ENCODE measurements around the gene ZEB2. TPM values are rescaled to one million over a fixed set of nuclear protein-coding genes. Genes with fewer than 3 reads are reported as not detected.

The ZEB2 gene
- total RNA-seq, 1 experiment from 2014 or later = 28.2 TPM

- H3K36me3 Mint-ChIP-seq (ENCODE audit: insufficient read depth, unreplicated experiment) = no peaks in the 10 kb centered on the region
- no peak overlapping the region for H3K4me3 Mint-ChIP-seq (ENCODE audit: unreplicated experiment)
- ChIA-PET CTCF (interaction anchor here (0.5 kb wide), 1 partner anchor 122 kb away, joined by 4 read pairs; no protein-coding TSS in a partner anchor), POLR2A (interaction anchor here (1.1 kb wide), 1 partner anchor 30 kb away, joined by 3 read pairs; no protein-coding TSS in a partner anchor)
- intact Hi-C loops (cut with micrococcal nuclease) = no loop called here
- H3K27me3 Mint-ChIP-seq (ENCODE audit: insufficient read depth, unreplicated experiment) = no peaks in the 10 kb centered on the region
- no peaks in the 10 kb centered on the region for H3K9me3 Mint-ChIP-seq (ENCODE audit: unreplicated experiment)
- no peak overlapping the region for H3K27ac Mint-ChIP-seq (ENCODE audit: low read depth, unreplicated experiment)
- no peak for DNase-seq (ENCODE audit: unreplicated experiment)
- BruUV-seq (replicated peaks) = no TSS peak
- TF ChIP-seq CTCF (IDR thresholded peaks at IDR 0.05; ENCODE audit: unreplicated experiment) = no peak
- no peaks in the 10 kb centered on the region for H3K4me1 Mint-ChIP-seq (ENCODE audit: insufficient read depth, unreplicated experiment)
Observed at GRCh38 chr2:144383571-144384100, 136.3 kb downstream of the ZEB2 start.

GRCh38 chr2:144382849-144383248 is 137.1 kb downstream of the ZEB2 start:
- CTCF ChIA-PET = interaction anchor here (0.5 kb wide), 1 partner anchor 122 kb away, joined by 4 read pairs; no protein-coding TSS in a partner anchor
- no TSS peak for BruUV-seq (replicated peaks)
- no peaks in the 10 kb centered on the region for H3K36me3 Mint-ChIP-seq (ENCODE audit: insufficient read depth, unreplicated experiment)
- DNase-seq (ENCODE audit: unreplicated experiment) = no peak
- H3K27ac Mint-ChIP-seq (ENCODE audit: low read depth, unreplicated experiment) = no peak overlapping the region
- H3K27me3 Mint-ChIP-seq (ENCODE audit: insufficient read depth, unreplicated experiment) = no peaks in the 10 kb centered on the region
- peaks cover 3% of the 10 kb centered on the region for H3K4me1 Mint-ChIP-seq (ENCODE audit: insufficient read depth, unreplicated experiment)
- no peaks in the 10 kb centered on the region for H3K9me3 Mint-ChIP-seq (ENCODE audit: unreplicated experiment)
- no peak overlapping the region for H3K4me3 Mint-ChIP-seq (ENCODE audit: unreplicated experiment)
- POLR2A ChIA-PET = no interaction called here
- intact Hi-C loops (cut with micrococcal nuclease) = no loop called here
- no peak for TF ChIP-seq CTCF (IDR thresholded peaks at IDR 0.05; ENCODE audit: unreplicated experiment)

GRCh38 chr2:144381716-144382115 is 138.2 kb downstream of the ZEB2 start:
- no peak for DNase-seq (ENCODE audit: unreplicated experiment)
- TF ChIP-seq CTCF (IDR thresholded peaks at IDR 0.05; ENCODE audit: unreplicated experiment) = no peak
- Mint-ChIP-seq H3K27me3 (ENCODE audit: insufficient read depth, unreplicated experiment) (no peaks in the 10 kb centered on the region), H3K4me1 (ENCODE audit: insufficient read depth, unreplicated experiment) (peaks cover 6% of the 10 kb centered on the region), H3K4me3 (ENCODE audit: unreplicated experiment) (no peak overlapping the region), H3K27ac (ENCODE audit: low read depth, unreplicated experiment) (no peak overlapping the region), H3K36me3 (ENCODE audit: insufficient read depth, unreplicated experiment) (no peaks in the 10 kb centered on the region), H3K9me3 (ENCODE audit: unreplicated experiment) (no peaks in the 10 kb centered on the region)
- BruUV-seq (replicated peaks) = no TSS peak
- ChIA-PET CTCF (no interaction called here), POLR2A (no interaction called here)
- intact Hi-C loops (cut with micrococcal nuclease) = no loop called here

GRCh38 chr2:144379851-144380311 is 140.0 kb downstream of the ZEB2 start:
- Mint-ChIP-seq H3K4me1 (ENCODE audit: insufficient read depth, unreplicated experiment) (peaks cover 6% of the 10 kb centered on the region), H3K9me3 (ENCODE audit: unreplicated experiment) (no peaks in the 10 kb centered on the region), H3K27ac (ENCODE audit: low read depth, unreplicated experiment) (no peak overlapping the region), H3K36me3 (ENCODE audit: insufficient read depth, unreplicated experiment) (no peaks in the 10 kb centered on the region), H3K4me3 (ENCODE audit: unreplicated experiment) (no peak overlapping the region), H3K27me3 (ENCODE audit: insufficient read depth, unreplicated experiment) (no peaks in the 10 kb centered on the region)
- intact Hi-C loops (cut with micrococcal nuclease) = no loop called here
- ChIA-PET CTCF (no interaction called here), POLR2A (no interaction called here)
- DNase-seq (ENCODE audit: unreplicated experiment) = no peak
- no peak for TF ChIP-seq CTCF (IDR thresholded peaks at IDR 0.05; ENCODE audit: unreplicated experiment)
- BruUV-seq (replicated peaks) = no TSS peak
